ENCODE measurements around the gene DOCK8.

DOCK8 gene

GRCh38 chr9:505741-506059 lies 291.0 kb downstream of the DOCK8 start:
- DNase-seq: no peak

- no peak for DNase-seq
Observed at GRCh38 chr9:506281-506680, 291.6 kb downstream of the DOCK8 start.

- DNase-seq: no peak
Observed at GRCh38 chr9:511861-512260, 297.2 kb downstream of the DOCK8 start.

- DNase-seq: no peak
Observed at GRCh38 chr9:512555-513272, 298.0 kb downstream of the DOCK8 start.
